Right lobe of liver (tissue), 4 donors: ENCODE results near the gene PPP1R12A.

Experiments
- CTCF ChIP-seq, 4 donors: fragments of 200-600 bp in 3 of 4; fragments of 450-650 bp in 1 of 4; IDR thresholded peaks; one replicate each; pipeline versions ENCODE4 v1.5.1 to v1.8.0; 2016 to 2022; ENCODE audit warnings: antibody characterized with exemption in 4 of 4, mild to moderate bottlenecking in 2 of 4
- POLR2A ChIP-seq: fragments of 450-650 bp; IDR thresholded peaks from one replicate; pipeline ENCODE4 v1.6.1; 2017; ENCODE audit warnings: antibody characterized with exemption, mild to moderate bottlenecking
- donor health status: DM: no; HTN: no; CAD: no.
- donor health status: DM: no; HTN: no; CAD: no.
- donor health status: DM: no; HTN: yes; CAD: no.

- TF ChIP-seq CTCF (IDR thresholded peaks at IDR 0.05): no peak
- TF ChIP-seq POLR2A: no peak
These were observed 90.2 kb downstream of the PPP1R12A start for GRCh38 chr12:79844693-79845092.
